Fibroblast of skin of left biceps (primary cell): Measurements from ENCODE around the gene CDH23.

Experiments
- DNase-seq, 2 experiments: peaks; one replicate each; pipeline ENCODE4 v3.0.0-alpha.2; 2013; ENCODE audit warnings: low read depth in 2 of 2

CDH23 gene

DNA sequence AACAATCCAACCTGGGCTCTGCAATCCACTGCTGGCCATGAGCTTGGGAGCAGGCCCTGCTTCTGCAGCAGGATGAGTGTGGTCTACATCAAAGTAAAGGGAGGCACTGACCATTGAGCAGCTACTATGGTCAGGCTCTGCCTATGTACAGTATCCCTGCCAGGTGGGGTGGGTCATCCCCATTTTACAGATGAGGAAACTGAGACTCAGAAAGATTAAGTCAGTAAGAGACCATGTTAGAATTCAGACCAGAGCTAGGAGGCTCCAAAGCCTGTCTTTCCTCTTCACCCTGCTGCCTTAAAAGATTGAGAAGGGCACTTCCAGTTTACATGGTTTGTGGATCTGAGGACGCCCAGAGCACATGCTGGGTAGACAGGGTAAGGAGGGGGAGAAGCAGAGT lies 27.1 kb upstream of the CDH23 start:
- DNase-seq = no peak

- no peak for DNase-seq
These were observed 26.7 kb upstream of the CDH23 start for GRCh38 chr10:71370031-71370430.

- DNase-seq = no peak
These were observed 25.0 kb upstream of the CDH23 start for GRCh38 chr10:71371750-71372166.

GRCh38 chr10:71372882-71373495 lies 23.7 kb upstream of the CDH23 start:
- DNase-seq = peak in 1 of 2 experiments; percentile 22

DNA sequence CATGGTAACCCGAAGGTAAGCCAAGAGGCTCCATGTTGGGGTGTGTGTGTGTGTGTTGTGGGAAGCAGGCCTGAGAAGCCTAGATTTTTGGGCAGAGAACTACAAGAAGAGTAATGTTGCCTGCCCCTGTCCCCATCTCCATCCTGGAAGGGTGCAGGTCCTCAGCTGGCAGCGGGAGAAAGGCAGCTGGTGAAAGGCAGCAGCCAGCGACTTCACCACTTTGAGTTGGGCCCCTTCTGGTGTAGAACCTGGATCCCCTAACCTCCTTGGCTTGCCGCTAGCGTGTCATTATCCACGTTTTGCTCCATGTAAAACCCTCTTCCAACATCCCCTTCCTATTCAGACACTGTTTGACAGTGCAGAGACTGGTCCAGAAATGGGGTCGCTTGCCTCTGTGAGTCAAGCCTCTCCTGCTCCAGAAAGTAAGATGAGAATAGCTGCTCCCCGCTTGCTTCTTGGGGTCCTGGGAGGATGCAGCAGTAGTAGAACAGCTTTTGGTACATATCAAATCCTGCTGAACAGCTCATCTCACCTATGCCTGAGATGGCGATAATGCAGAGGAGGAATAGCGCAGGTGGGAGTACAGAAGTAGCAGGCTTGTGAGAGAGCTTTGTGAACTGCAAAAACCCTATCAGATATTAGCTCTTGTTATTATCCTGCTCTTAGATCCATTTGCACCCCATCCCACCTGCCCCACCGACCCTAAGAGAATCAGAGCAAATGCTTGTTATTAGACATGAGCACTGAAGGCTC lies 22.1 kb upstream of the CDH23 start:
- no peak for DNase-seq

DNA sequence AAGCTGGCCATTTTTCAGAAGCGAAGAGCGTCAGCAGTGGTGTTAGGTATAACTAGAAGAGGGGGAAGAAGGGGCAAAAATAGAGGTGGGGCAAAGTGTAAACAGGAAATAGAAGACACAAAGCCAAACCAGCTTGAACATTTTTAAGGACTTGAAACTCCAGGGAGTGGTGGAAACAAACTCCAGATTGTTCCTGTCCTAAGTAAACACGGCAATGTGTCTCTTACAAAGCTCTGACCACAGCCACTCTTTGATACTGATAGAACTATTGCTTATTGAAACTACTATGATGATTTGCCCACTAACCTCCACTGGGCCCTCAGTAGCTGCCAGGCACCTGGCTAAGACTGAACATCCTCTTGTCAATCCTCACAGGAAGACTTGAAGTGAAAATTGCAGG lies 20.8 kb upstream of the CDH23 start:
- no peak for DNase-seq

DNA sequence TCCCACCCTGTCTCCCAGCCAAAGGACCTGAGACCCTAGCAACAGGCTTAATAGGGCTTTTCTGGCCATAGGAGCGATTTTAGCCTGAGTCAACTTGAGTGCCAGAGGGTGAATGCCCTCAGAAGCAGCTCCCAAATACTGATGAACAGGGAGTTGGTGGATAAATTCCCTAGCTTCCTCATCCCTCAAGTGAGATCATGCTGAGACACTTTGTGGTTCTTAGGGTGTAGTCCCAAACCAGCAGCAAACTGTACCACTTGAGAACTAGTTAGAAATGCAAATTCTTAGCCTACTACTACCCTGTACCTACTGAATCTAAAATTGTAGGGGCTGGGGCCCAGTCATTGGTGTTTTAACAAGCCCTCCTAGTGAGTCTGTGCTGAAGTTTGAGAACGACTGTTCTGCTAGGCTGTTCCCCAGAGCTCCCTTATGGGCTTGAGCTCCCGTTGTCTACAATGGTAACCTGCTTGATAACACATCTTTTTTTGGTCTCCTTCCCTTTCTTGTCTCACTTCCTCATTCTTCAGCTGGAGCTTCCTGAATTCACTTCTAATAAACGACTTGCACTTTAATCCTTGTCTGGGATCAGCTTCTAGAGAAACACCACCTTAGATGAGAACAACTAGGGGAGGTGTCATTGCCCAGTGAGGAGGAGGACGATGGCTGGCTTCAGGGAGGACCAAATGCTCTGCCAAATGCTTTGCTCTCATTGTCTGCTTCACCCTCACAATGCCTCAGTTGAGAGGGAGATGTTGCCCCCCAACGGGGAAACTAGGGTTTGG lies 18.2 kb upstream of the CDH23 start:
- DNase-seq = no peak

DNA sequence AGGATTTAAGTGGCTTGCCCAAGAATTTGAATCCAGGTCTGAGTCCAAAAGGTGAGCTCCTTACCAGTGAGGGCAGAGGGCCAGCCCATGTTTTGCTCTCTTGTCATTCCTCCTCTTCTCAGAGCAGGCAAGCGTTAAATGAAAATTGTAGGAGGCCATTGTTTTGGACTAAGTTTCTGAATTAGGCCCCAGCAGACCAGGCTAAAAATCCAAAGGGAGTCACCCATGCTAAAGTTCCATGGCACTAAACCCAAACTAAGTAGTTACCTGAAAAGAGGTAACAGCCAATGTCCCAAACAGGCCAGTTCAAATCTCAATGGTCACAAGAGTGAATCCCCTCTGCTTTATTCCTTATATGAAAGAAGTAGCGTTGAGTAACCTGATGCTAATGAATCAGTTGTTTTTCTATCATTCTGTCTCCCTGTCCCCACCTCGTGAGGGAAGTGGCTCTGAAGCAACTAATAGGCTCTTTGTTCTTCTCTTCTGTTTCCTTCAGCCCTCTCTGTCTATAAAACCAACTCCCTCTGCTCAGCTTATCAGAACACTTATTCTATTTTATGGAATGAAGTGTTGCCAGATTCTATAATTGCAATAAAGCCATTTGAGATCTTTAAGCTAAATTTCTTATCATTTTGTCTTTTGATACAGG lies 17.5 kb upstream of the CDH23 start:
- no peak for DNase-seq

DNA sequence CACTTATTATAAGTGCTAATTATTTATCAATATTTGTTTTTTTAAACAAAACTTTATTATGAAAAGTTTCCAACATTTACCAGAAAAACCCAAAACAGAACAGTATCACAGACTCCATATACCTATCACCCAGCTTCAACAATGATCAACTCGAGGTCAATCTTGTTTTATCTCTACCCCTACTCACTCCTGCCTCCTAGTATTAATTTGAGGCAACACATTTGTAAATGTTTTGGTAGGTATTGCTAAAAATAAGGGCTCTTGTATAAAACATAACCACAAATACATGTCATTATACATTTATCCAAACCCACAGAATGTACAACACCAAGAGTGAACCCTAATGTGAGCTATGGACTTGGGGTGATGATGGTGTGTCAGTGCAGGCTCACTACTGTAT lies 15.9 kb upstream of the CDH23 start:
- DNase-seq = no peak

DNA sequence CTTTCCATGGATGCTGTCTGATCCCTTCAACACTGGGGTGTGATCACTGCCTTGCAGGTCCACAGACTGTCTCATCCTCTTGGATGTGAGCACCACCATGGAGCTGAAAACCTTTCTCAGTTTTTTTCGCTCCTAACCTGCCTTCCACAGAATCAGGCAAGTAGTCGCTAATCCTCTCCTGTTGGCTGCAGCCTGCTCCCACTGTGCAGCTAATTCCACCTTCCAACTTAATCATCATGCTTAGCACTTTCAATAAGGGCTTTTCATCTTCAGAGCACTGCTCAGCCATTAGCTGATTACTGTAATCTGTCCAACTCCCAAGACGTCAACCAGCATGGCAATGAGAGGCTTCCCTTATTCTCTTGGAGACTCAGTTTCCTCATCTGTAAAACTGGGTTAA lies 15.1 kb upstream of the CDH23 start:
- DNase-seq = no peak

- DNase-seq = no peak
These were observed 14.7 kb upstream of the CDH23 start for GRCh38 chr10:71382028-71382427.

GRCh38 chr10:71382757-71383156 lies 14.0 kb upstream of the CDH23 start:
- no peak for DNase-seq

GRCh38 chr10:71383972-71384687 lies 12.6 kb upstream of the CDH23 start:
- no peak for DNase-seq

GRCh38 chr10:71388171-71388570 lies 8.5 kb upstream of the CDH23 start:
- DNase-seq = no peak

DNA sequence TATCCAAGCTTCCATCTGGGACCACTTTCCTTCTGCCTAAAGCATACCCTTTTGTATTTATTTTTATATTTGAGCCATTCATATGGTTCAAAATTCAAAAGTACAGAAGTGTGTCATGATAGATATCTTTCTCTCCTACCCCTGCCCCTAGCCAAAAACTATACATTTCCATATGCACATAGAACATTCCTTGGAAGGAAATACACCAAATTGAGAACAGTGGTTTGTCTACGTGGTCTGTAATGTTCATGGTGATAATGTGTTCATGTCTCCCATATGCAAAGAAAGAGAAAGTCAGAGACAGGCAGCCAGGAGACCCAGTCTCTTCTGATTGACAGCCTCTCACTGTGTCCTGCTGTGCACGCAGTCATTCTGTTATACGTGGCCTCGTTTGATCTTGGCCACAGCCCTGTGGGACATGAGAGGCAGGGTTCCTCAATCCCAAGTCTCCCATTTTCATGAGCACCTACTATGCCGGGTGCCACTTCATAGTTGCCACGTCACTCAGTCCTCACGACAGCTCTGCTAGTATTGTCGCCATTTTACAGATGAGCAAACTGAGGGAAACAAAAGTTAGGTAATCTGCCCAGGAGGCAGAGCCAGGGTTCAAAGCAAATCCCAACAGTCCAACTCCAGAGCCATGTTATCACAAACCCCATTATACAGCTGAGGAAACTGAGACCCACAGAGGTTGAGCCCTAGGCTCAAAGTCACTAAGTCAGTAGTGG lies 8.0 kb upstream of the CDH23 start:
- DNase-seq = no peak

DNA sequence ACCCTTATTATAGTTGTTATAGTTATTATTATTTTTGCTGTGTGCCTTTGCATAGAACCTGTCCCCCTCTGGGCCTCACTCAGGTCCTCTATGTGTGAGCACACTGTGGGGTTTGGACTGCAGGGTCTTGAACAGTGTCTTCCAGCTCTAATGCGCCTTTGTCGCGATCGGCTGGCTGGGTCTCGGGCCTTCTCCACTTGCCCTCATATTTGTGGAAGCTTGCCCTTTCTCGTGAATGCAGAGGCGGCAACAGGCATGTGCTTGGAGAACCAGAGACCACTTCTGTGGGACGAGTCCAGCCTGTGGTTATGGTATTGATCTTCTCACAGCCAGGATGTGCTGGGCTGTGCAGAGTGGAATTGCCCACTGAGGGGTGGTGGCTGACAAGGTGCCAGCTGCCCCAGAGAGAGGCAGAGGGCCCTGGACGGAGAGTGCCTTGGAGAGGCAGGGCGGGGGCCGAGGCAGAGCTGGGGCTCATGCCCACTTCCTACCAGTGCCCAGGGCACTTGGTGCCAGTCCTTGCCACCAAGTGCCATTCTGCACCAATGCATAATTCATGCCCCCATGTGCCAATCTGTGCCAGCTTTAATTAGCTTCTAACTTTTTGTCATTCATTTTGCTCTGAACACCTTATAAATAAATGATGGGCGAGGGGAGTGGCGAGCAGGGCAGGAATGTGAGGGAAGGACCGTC lies 6.8 kb upstream of the CDH23 start:
- DNase-seq = no peak

GRCh38 chr10:71390461-71390835 lies 6.3 kb upstream of the CDH23 start:
- no peak for DNase-seq

GRCh38 chr10:71390921-71391690 lies 5.6 kb upstream of the CDH23 start:
- no peak for DNase-seq

- DNase-seq = no peak
These were observed 5.0 kb upstream of the CDH23 start for GRCh38 chr10:71391701-71392100.

DNA sequence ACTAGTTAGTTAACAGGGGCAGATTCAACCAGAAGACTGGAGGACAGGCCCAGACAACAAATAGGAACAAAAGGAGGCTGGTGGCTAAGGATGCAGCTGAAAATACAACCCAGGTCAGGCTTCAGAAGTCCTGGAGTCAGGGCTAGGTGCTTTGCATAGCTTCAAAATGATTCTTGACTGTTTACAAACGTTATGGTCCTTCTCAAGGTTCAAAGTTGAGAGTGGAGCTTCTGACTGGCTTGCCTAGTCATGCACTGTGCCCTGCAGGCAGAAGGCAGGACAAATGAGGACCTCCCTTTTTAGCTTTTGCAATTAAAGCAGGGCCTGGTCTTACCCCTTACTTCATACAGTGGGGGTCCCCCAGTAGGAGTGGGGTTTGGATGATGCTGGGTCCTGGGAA lies 4.4 kb upstream of the CDH23 start:
- DNase-seq = no peak
